Transverse colon (tissue), 4 donors: ENCODE results near the gene RGMA. TPM values are rescaled to one million over a fixed set of nuclear protein-coding genes. Genes with fewer than 3 reads are reported as not detected.
A peak's percentile ranks its signal among the peaks of the same experiment; 100 is the strongest.

Experiments used
- DNase-seq: peaks from one replicate; pipeline ENCODE4 v3.0.0-alpha.2; 2019
- H3K27ac ChIP-seq, 4 donors: fragments of 200-600 bp; sonication (generic); 2 replicates each; pipeline ENCODE4 v1.5.1; 2016 to 2018; ENCODE audit warnings: inconsistent platforms in 4 of 4
- H3K27me3 ChIP-seq: fragments of 200-600 bp; sonication (generic); 2 replicates; pipeline ENCODE4 v1.5.1; 2017; ENCODE audit warnings: inconsistent platforms
- H3K36me3 ChIP-seq, 4 donors: fragments of 200-600 bp; sonication (generic); 2 replicates each; pipeline ENCODE4 v1.5.1; 2017 to 2019; ENCODE audit warnings: inconsistent platforms in 4 of 4
- H3K4me1 ChIP-seq, 4 donors: fragments of 200-600 bp; sonication (generic); 2 replicates each; pipeline ENCODE4 v1.5.1; 2017 to 2020; ENCODE audit warnings: inconsistent platforms in 4 of 4
- H3K4me3 ChIP-seq, 4 donors: fragments of 200-600 bp; sonication (generic); 1 replicate in 1 of 4; 2 replicates in 3 of 4; pipeline versions ENCODE4 v1.5.1 to v1.6.1; 2017 to 2019; ENCODE audit warnings: inconsistent platforms in 4 of 4
- H3K9me3 ChIP-seq, 2 donors: fragments of 200-600 bp; sonication (generic); 2 replicates each; pipeline ENCODE4 v1.5.1; 2017 to 2019; ENCODE audit warnings: inconsistent platforms in 2 of 2
- EP300 ChIP-seq: sonication (generic); formaldehyde crosslinking; IDR thresholded peaks from one replicate; pipeline ENCODE4 v1.6.1; 2017; ENCODE audit warnings: antibody characterized with exemption, low read depth
- POLR2A ChIP-seq: fragments of 450-650 bp; IDR thresholded peaks from one replicate; pipeline ENCODE4 v1.6.1; 2016; ENCODE audit warnings: antibody characterized with exemption, mild to moderate bottlenecking, moderate library complexity
- POLR2AphosphoS5 ChIP-seq, 3 donors: sonication (generic); formaldehyde crosslinking; IDR thresholded peaks; one replicate each; pipeline ENCODE4 v1.6.1; 2016; ENCODE audit warnings: antibody characterized with exemption in 3 of 3
- WGBS, 2 donors: methylation state at CpG; one replicate each; pipeline ENCODE4 v1.1.5; 2018; ENCODE audit warnings: low coverage in 1 of 2; 5-methylcytosine and 5-hydroxymethylcytosine counted together
- in situ Hi-C, 4 donors: fragments of 200-750 bp; cut with MboI; loops; one replicate each; pipeline versions ENCODE4 v1.15.0 to v1.15.1; 2017; ENCODE audit warnings: low sequenced_read_pairs in 3 of 4, low pct_ligation_motif_present in 1 of 4, low pct_unique_long_range_greater_than_20kb in 1 of 4
- intact Hi-C: fragments of 100-400 bp; cut with DNase I; formaldehyde crosslinking; loops from one replicate; pipeline ENCODE4 v1.15.1; 2023; ENCODE audit warnings: low total_unique reads
- total RNA-seq, 4 donors: library from RNA; depleted of rRNA; stranded (reverse); fragments of >200 nt; gene quantifications; one replicate each; pipeline ENCODE4 v1.1.0, GENCODE V29; 2016
- TF ChIP-seq, protein P1 (sequence below), 5 experiments: fragments of 200-600 bp in 3 of 5; fragments of 450-650 bp in 2 of 5; sonication (generic) in 3 of 5; IDR thresholded peaks; 1 replicate in 2 of 5; 2 replicates in 3 of 5; pipeline ENCODE4 v1.5.1; 2016 to 2017; ENCODE audit warnings: antibody characterized with exemption in 5 of 5, inconsistent platforms in 3 of 5, mild to moderate bottlenecking in 2 of 5, moderate library complexity in 1 of 5

RGMA gene
- total RNA-seq, 4 donors from 2014 or later: 8.6 to 53.3 (median 20.6) TPM

DNA sequence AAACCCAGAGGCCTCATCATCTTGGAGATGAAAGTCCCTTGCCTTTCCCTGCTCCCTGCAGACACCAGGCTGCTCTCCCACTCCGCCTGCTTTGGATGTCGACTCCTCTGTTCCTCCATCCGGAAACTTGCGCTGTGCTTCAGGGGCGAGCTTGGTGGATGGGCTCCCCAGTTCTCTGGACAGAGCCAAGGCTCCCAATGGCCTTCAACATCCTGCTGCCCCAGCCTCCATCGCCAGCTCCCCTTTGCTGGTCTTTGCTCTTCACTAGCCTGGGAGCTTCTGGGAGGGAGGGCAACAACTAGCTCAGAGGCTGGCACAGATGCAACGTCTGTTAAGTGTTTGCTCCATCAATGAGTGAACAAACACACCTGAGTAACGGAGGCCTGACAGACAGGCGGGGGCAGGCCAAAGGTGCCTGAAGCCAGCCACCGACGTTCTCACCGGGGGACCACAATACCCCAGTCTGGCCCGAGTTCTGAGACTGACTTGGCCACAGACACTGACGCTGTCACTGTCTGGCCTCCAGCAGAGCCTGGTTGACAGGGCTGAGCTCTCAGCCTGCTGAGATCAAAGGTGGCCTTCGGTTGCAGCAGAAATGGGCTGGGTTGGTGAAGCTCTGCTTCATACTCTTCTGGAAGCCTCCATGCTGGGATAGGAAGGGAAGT is 39.0 kb downstream of the RGMA start:
- no peak overlapping the region for H3K4me3 ChIP-seq
- 61% methylated on average over 15 of the region's 15 CpGs; no CpG with 5 or more reads in 1 of the 2 donors for WGBS, 2 donors
- peaks cover 0 to 8% (median 3%) of the 10 kb centered on the region in 4 donors for H3K4me1 ChIP-seq
- no peak for TF ChIP-seq POLR2AphosphoS5 (IDR thresholded peaks at IDR 0.05)
- no peak for TF ChIP-seq POLR2A
- TF ChIP-seq, protein P1, sequence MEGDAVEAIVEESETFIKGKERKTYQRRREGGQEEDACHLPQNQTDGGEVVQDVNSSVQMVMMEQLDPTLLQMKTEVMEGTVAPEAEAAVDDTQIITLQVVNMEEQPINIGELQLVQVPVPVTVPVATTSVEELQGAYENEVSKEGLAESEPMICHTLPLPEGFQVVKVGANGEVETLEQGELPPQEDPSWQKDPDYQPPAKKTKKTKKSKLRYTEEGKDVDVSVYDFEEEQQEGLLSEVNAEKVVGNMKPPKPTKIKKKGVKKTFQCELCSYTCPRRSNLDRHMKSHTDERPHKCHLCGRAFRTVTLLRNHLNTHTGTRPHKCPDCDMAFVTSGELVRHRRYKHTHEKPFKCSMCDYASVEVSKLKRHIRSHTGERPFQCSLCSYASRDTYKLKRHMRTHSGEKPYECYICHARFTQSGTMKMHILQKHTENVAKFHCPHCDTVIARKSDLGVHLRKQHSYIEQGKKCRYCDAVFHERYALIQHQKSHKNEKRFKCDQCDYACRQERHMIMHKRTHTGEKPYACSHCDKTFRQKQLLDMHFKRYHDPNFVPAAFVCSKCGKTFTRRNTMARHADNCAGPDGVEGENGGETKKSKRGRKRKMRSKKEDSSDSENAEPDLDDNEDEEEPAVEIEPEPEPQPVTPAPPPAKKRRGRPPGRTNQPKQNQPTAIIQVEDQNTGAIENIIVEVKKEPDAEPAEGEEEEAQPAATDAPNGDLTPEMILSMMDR (IDR thresholded peaks at IDR 0.05): no peak
- no peak for TF ChIP-seq EP300
- H3K27ac ChIP-seq: peak overlapping the region in 2 of 4 donors; percentile 17 to 59
- H3K36me3 ChIP-seq: no peaks in the 10 kb centered on the region
- in situ Hi-C loops: loop anchor here in 2 of 4 donors (25.0 kb wide), 1 partner anchor 1062 kb away; no protein-coding TSS in a partner anchor
- intact Hi-C loops: no loop called here
- no peaks in the 10 kb centered on the region for H3K9me3 ChIP-seq
- H3K27me3 ChIP-seq: no peaks in the 10 kb centered on the region
- no peak for DNase-seq

DNA sequence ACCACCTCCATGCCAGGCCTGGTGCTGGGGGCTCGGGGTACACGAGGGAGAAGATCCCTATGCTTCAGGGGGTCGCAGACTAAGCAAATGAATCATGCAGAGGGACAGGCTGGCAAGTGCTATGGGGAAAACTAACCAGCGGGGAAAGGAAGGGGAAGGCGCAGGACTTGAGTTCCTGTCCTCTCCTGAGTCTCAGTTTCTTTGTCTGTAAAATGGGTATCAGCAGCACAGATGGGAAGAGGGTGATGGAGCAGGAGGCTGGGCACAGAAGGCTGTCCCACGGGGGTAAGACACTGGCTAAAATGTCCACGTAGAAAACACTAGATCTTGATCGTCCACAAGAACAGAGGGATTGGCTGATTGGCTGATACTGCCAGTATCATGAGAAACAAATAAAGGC is 39.8 kb downstream of the RGMA start:
- peaks cover 0 to 8% (median 3%) of the 10 kb centered on the region in 4 donors for H3K4me1 ChIP-seq
- H3K27me3 ChIP-seq: no peaks in the 10 kb centered on the region
- H3K27ac ChIP-seq: peak overlapping the region in 3 of 4 donors; percentile 9 to 59 (median 23)
- no peak overlapping the region for H3K4me3 ChIP-seq
- H3K36me3 ChIP-seq: no peaks in the 10 kb centered on the region
- in situ Hi-C loops: loop anchor here in 2 of 4 donors (25.0 kb wide), 1 partner anchor 1063 kb away; no protein-coding TSS in a partner anchor
- no peak for TF ChIP-seq POLR2AphosphoS5 (IDR thresholded peaks at IDR 0.05)
- no peak for TF ChIP-seq POLR2A
- TF ChIP-seq EP300: no peak
- TF ChIP-seq, protein P1 (IDR thresholded peaks at IDR 0.05): no peak
- H3K9me3 ChIP-seq: no peaks in the 10 kb centered on the region
- WGBS, 2 donors: 61 to 70% methylated on average over 5 to 8 of the region's 8 CpGs
- intact Hi-C loops: no loop called here
- no peak for DNase-seq

DNA sequence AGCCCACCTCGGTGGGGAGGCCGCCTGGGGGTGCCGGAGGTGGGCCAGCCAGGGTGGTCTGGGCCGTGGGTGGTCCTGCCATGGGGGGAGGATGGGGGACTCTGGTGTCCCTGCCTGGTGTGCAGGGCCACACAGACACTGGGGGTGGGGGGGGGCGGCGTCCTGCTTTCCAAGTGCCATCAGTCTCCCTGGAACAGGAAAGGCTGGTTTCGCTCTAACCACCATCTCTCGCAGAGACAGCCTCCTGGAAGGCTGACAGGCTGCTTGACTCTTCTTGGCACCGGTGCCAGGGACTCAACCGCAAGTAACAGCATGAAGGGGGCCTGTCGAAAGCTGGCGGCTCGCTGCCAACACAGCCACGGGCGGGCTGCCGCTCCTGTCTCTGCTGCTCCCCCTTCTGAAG is 40.3 kb downstream of the RGMA start:
- WGBS, 2 donors: 43% methylated on average over 16 of the region's 16 CpGs; no CpG with 5 or more reads in 1 of the 2 donors
- H3K27ac ChIP-seq: peak overlapping the region in 3 of 4 donors; percentile 20 to 59 (median 32)
- no peaks in the 10 kb centered on the region for H3K36me3 ChIP-seq
- intact Hi-C loops: no loop called here
- in situ Hi-C loops: loop anchor here in 2 of 4 donors (25.0 kb wide), 1 partner anchor 1064 kb away; no protein-coding TSS in a partner anchor
- DNase-seq: peak; percentile 43
- TF ChIP-seq EP300 (no peak), POLR2AphosphoS5 (IDR thresholded peaks at IDR 0.05) (peak; percentile 9 to 39 (median 10))
- TF ChIP-seq, protein P1 (IDR thresholded peaks at IDR 0.05): no peak
- peaks cover 0 to 8% (median 3%) of the 10 kb centered on the region in 4 donors for H3K4me1 ChIP-seq
- no peaks in the 10 kb centered on the region for H3K9me3 ChIP-seq
- H3K27me3 ChIP-seq: no peaks in the 10 kb centered on the region
- no peak overlapping the region for H3K4me3 ChIP-seq

DNA sequence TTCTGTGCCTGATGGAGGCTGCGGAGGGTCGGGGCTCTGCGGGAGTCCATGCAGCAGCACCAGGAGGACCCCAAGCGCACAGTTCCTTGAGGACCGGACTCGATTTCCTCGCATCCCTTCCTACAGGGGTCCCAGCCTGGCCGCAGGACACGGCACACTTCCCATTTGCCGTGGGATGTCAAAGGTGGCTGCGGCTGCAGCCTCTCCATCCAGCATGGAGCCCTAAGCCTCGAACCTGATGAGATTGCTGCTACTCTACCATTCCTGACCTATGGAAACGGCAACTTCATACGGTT is 40.6 kb downstream of the RGMA start:
- WGBS, 2 donors: 84% methylated on average over 14 of the region's 14 CpGs; no CpG with 5 or more reads in 1 of the 2 donors
- Histone ChIP-seq H3K4me1 (peaks cover 0 to 8% (median 3%) of the 10 kb centered on the region in 4 donors), H3K36me3 (no peaks in the 10 kb centered on the region), H3K27me3 (no peaks in the 10 kb centered on the region), H3K4me3 (no peak overlapping the region), H3K9me3 (no peaks in the 10 kb centered on the region), H3K27ac (peak overlapping the region in 3 of 4 donors; percentile 20 to 59 (median 32))
- intact Hi-C loops (no loop called here), in situ Hi-C loops (loop anchor here in 2 of 4 donors (25.0 kb wide), 1 partner anchor 1064 kb away; no protein-coding TSS in a partner anchor)
- DNase-seq: no peak
- TF ChIP-seq, protein P1 (IDR thresholded peaks at IDR 0.05): no peak
- no peak for TF ChIP-seq POLR2AphosphoS5 (IDR thresholded peaks at IDR 0.05)
